HAP-1 (cell line): ENCODE results near the gene RAD51B.

Experiments
- DNase-seq, 2 experiments: peaks; one replicate each; pipeline ENCODE4 v3.0.0-alpha.2; 2016 to 2020; ENCODE audit warnings: low spot score in 2 of 2
- H3K27me3 ChIP-seq: fragments of 250-450 bp; sonication (Bioruptor Pico); 2 replicates; pipeline ENCODE4 v1.5.1; 2020; ENCODE audit warnings: low read depth, mild to moderate bottlenecking, moderate library complexity
- H3K36me3 ChIP-seq: fragments of 250-450 bp; sonication (Bioruptor Pico); replicated peaks from 2 replicates; pipeline ENCODE4 v1.5.1; 2020; ENCODE audit warnings: mild to moderate bottlenecking
- H3K4me1 ChIP-seq: fragments of 250-450 bp; sonication (Bioruptor Pico); 2 replicates; pipeline ENCODE4 v1.5.1; 2020; ENCODE audit warnings: mild to moderate bottlenecking
- H3K4me3 ChIP-seq: fragments of 250-450 bp; sonication (Bioruptor Pico); 2 replicates; pipeline ENCODE4 v1.5.1; 2020; ENCODE audit warnings: mild to moderate bottlenecking, moderate library complexity
- H3K9me3 ChIP-seq: fragments of 250-450 bp; sonication (Bioruptor Pico); 2 replicates; pipeline ENCODE4 v1.5.1; 2020; ENCODE audit warnings: mild to moderate bottlenecking, moderate library complexity
- in situ Hi-C: fragments of 300-500 bp; cut with MboI; formaldehyde crosslinking; loops from 3 replicates; pipeline ENCODE4 v1.14.3; 2020; ENCODE audit warnings: low sequenced_read_pairs, inconsistent platforms, mixed read lengths

RAD51B gene

GRCh38 chr14:68580096-68580645 lies 760.6 kb downstream of the RAD51B start:
- H3K4me1 ChIP-seq = no peaks in the 10 kb centered on the region
- in situ Hi-C loops = no loop called here
- H3K9me3 ChIP-seq = 0 out of 2 replicates have a peak, but pooled peaks cover 2% of the 10 kb centered on the region
- no peaks in the 10 kb centered on the region for H3K36me3 ChIP-seq
- no peak for DNase-seq
- no peaks in the 10 kb centered on the region for H3K27me3 ChIP-seq
- no peak overlapping the region for H3K4me3 ChIP-seq

- H3K9me3 ChIP-seq = 0 out of 2 replicates have a peak, but pooled peaks cover 2% of the 10 kb centered on the region
- H3K27me3 ChIP-seq = no peaks in the 10 kb centered on the region
- no peak overlapping the region for H3K4me3 ChIP-seq
- no peak for DNase-seq
- no peaks in the 10 kb centered on the region for H3K36me3 ChIP-seq
- H3K4me1 ChIP-seq = no peaks in the 10 kb centered on the region
- in situ Hi-C loops = no loop called here
Measured at GRCh38 chr14:68580671-68581070, 761.1 kb downstream of the RAD51B start.

GRCh38 chr14:68583548-68584280 lies 764.1 kb downstream of the RAD51B start:
- Histone ChIP-seq H3K9me3 (0 out of 2 replicates have a peak, but pooled peaks cover 2% of the 10 kb centered on the region), H3K4me1 (no peaks in the 10 kb centered on the region), H3K27me3 (no peaks in the 10 kb centered on the region), H3K36me3 (no peaks in the 10 kb centered on the region), H3K4me3 (no peak overlapping the region)
- DNase-seq = no peak
- in situ Hi-C loops = no loop called here

- H3K4me1 ChIP-seq = no peaks in the 10 kb centered on the region
- H3K36me3 ChIP-seq = no peaks in the 10 kb centered on the region
- in situ Hi-C loops = no loop called here
- H3K9me3 ChIP-seq = 0 out of 2 replicates have a peak, but pooled peaks cover 2% of the 10 kb centered on the region
- H3K4me3 ChIP-seq = no peak overlapping the region
- no peaks in the 10 kb centered on the region for H3K27me3 ChIP-seq
- no peak for DNase-seq
Measured at GRCh38 chr14:68584786-68585185, 765.2 kb downstream of the RAD51B start.

GRCh38 chr14:68585690-68586089 lies 766.1 kb downstream of the RAD51B start:
- DNase-seq = no peak
- no peak overlapping the region for H3K4me3 ChIP-seq
- H3K27me3 ChIP-seq = no peaks in the 10 kb centered on the region
- in situ Hi-C loops = no loop called here
- no peaks in the 10 kb centered on the region for H3K36me3 ChIP-seq
- H3K4me1 ChIP-seq = no peaks in the 10 kb centered on the region
- H3K9me3 ChIP-seq = 0 out of 2 replicates have a peak, but pooled peaks cover 2% of the 10 kb centered on the region

GRCh38 chr14:68586896-68587751 lies 767.5 kb downstream of the RAD51B start:
- Histone ChIP-seq H3K9me3 (no peaks in the 10 kb centered on the region), H3K4me3 (no peak overlapping the region), H3K27me3 (no peaks in the 10 kb centered on the region), H3K4me1 (no peaks in the 10 kb centered on the region), H3K36me3 (no peaks in the 10 kb centered on the region)
- in situ Hi-C loops = no loop called here
- no peak for DNase-seq

GRCh38 chr14:68587931-68588330 lies 768.4 kb downstream of the RAD51B start:
- H3K4me3 ChIP-seq = no peak overlapping the region
- no peaks in the 10 kb centered on the region for H3K36me3 ChIP-seq
- H3K27me3 ChIP-seq = no peaks in the 10 kb centered on the region
- H3K9me3 ChIP-seq = no peaks in the 10 kb centered on the region
- in situ Hi-C loops = no loop called here
- DNase-seq = no peak
- H3K4me1 ChIP-seq = no peaks in the 10 kb centered on the region

- H3K36me3 ChIP-seq = no peaks in the 10 kb centered on the region
- H3K27me3 ChIP-seq = no peaks in the 10 kb centered on the region
- no peaks in the 10 kb centered on the region; the same call in 1 of the 2 replicates for H3K4me1 ChIP-seq
- in situ Hi-C loops = no loop called here
- H3K4me3 ChIP-seq = no peak overlapping the region
- no peak for DNase-seq
- no peaks in the 10 kb centered on the region for H3K9me3 ChIP-seq
Measured at GRCh38 chr14:68589447-68590200, 770.0 kb downstream of the RAD51B start.

GRCh38 chr14:68590201-68590522 lies 770.6 kb downstream of the RAD51B start:
- H3K4me1 ChIP-seq = no peaks in the 10 kb centered on the region; the same call in 1 of the 2 replicates
- H3K4me3 ChIP-seq = no peak overlapping the region
- H3K36me3 ChIP-seq = no peaks in the 10 kb centered on the region
- in situ Hi-C loops = no loop called here
- no peak for DNase-seq
- no peaks in the 10 kb centered on the region for H3K9me3 ChIP-seq
- H3K27me3 ChIP-seq = no peaks in the 10 kb centered on the region

GRCh38 chr14:68591786-68592185 lies 772.2 kb downstream of the RAD51B start:
- no peaks in the 10 kb centered on the region for H3K27me3 ChIP-seq
- no peaks in the 10 kb centered on the region for H3K36me3 ChIP-seq
- H3K4me3 ChIP-seq = no peak overlapping the region
- in situ Hi-C loops = no loop called here
- DNase-seq = no peak
- no peaks in the 10 kb centered on the region for H3K9me3 ChIP-seq
- H3K4me1 ChIP-seq = no peaks in the 10 kb centered on the region; the same call in 1 of the 2 replicates

GRCh38 chr14:68592948-68593556 lies 773.5 kb downstream of the RAD51B start:
- no peaks in the 10 kb centered on the region for H3K27me3 ChIP-seq
- H3K36me3 ChIP-seq = no peaks in the 10 kb centered on the region
- no peak overlapping the region for H3K4me3 ChIP-seq
- in situ Hi-C loops = no loop called here
- no peak for DNase-seq
- H3K9me3 ChIP-seq = no peaks in the 10 kb centered on the region
- no peaks in the 10 kb centered on the region; the same call in 1 of the 2 replicates for H3K4me1 ChIP-seq

- Histone ChIP-seq H3K9me3 (no peaks in the 10 kb centered on the region), H3K27me3 (no peaks in the 10 kb centered on the region), H3K4me3 (no peak overlapping the region), H3K36me3 (no peaks in the 10 kb centered on the region), H3K4me1 (no peaks in the 10 kb centered on the region; the same call in 1 of the 2 replicates)
- peak; percentile 51 to 64 for DNase-seq
- in situ Hi-C loops = no loop called here
Measured at GRCh38 chr14:68593806-68594536, 774.4 kb downstream of the RAD51B start.
